GM18507 (cell line): ENCODE data around the gene COG2.

Experiments used
- DNase-seq: peaks from one replicate; pipeline ENCODE4 v3.0.0; 2011; ENCODE audit warnings: low read depth; ENCODE audit not compliant: insufficient read length; ENCODE audit errors: extremely low spot score
- FAIRE-seq: peaks from 2 replicates; lab custom pipeline; 2011; peaks lifted over from hg19 to GRCh38; lab: Jason Lieb, UNC

COG2 gene

GRCh38 chr1:230661976-230662375, 19.7 kb downstream of the COG2 start:
- FAIRE-seq (no peak), DNase-seq (no peak)

GRCh38 chr1:230668227-230668626, 25.9 kb downstream of the COG2 start:
- DNase-seq (no peak), FAIRE-seq (no peak)

- no peak for FAIRE-seq
These were observed 27.3 kb downstream of the COG2 start for GRCh38 chr1:230669543-230669942.

GRCh38 chr1:230674581-230674980, 32.3 kb downstream of the COG2 start:
- FAIRE-seq, result no peak
- no peak for DNase-seq

More at GRCh38 chr1:230669543-230669942, 27.3 kb downstream of the COG2 start:
- DNase-seq, result no peak

- FAIRE-seq, result no peak
- DNase-seq, result no peak
These were observed 34.9 kb downstream of the COG2 start for GRCh38 chr1:230677200-230677599.

- FAIRE-seq (no peak), DNase-seq (no peak)
These were observed 36.9 kb downstream of the COG2 start for GRCh38 chr1:230679192-230679591.

GRCh38 chr1:230679825-230680224, 37.5 kb downstream of the COG2 start:
- FAIRE-seq (no peak), DNase-seq (no peak)

GRCh38 chr1:230680300-230681025, 38.2 kb downstream of the COG2 start:
- FAIRE-seq, result no peak
- no peak for DNase-seq

DNA sequence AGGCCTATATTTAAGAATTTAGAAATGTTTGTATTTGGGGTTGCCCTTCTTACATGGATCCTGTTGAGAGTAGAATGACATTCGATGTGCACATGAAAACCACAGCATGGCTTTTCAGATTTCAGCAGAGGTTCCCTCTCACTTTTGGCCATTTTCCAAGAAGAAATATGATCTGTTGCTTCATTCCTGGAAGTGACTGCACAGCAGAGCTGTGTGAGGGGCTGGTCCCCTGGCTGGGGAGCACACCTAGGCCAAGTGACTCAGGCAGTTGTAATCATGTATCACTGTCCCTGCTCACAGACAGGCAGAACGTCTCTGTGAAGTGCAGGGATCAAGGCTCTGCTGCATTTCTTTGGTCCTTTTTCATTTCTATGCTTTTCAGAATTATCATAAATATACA, 39.3 kb downstream of the COG2 start:
- FAIRE-seq (no peak), DNase-seq (no peak)

DNA sequence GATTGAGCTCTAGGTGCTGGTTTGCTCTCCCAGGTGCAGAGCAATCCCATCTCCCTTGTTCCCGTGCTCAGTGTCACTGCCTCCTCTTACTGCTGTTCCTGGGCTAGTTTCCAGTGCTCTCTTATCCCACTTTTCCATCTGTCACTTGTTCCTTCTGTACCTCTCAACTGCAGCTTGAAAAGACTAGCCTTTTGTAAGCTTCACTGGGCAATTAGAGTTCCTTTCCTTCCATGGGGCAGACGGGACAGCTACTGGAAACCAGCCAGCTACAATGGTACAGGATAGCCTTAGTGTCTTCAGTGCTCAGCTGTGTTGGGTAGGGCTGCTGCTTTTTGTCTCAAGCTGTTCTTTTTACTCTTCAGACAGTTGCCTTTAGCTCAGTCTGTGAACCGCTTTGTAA, 40.0 kb downstream of the COG2 start:
- FAIRE-seq, result no peak
- DNase-seq, result no peak

GRCh38 chr1:230682882-230683610, 40.8 kb downstream of the COG2 start:
- DNase-seq, result no peak
- FAIRE-seq, result no peak

DNA sequence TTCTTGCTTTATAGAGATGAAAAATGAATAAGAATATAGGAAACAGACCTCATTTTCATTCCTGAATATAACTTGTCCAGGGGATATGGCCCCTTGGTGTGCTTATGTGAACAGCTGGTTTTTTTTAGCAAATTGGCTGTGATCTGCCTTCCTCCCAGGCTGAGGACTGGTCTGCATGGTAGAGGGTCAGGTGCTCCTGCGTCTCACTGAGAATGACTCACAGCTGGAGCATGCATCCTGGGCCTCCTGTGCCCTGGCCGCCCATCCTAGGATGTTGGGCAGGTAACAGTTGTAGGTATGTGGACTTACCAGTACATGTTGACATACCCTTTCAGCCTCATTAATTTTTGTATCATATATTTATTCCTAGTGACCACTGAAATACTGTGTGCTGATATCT, 41.9 kb downstream of the COG2 start:
- FAIRE-seq, result no peak

GRCh38 chr1:230684998-230685397, 42.7 kb downstream of the COG2 start:
- no peak for FAIRE-seq

More for the DNA sequence above, 41.9 kb downstream of the COG2 start:
- no peak for DNase-seq

DNA sequence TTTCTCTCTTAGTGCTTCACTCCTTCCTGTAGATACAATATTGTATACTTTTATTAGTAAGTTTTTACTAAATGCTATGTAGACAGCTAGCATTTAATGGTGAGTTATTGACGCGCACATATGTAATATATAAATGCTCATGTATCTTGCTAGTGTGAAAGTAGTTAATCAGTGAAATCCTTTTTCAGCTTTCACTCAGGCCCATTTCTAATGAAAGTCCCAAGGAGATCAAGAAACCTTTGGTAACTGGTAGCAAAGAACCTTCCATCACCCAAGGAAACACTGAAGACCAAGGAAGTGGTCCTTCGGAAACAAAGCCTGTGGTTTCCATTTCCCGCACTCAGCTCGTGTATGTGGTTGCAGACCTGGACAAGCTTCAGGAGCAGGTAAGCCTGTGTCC, 44.5 kb downstream of the COG2 start:
- no peak for DNase-seq
- FAIRE-seq, result no peak

More at GRCh38 chr1:230684998-230685397, 42.7 kb downstream of the COG2 start:
- DNase-seq, result no peak

DNA sequence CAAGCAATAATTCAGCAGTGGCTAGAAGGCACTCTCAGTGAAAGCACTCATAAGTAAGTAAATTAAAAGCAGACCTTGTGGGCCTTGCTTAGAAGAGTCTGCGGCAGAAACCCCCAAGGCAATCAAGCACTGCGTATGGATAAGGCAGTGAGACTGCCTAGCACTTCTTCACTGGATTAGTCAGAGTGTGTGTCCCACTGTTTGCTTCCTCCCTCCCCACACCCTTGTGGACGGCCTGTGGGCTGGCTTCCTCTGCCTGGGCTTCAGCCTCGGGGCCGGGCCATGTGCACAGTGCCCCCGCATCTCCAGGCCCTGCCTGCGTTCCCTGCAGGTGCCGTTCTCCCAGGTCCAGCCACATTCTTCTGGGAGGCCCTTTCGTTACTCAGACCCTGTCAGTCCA, 47.8 kb downstream of the COG2 start:
- FAIRE-seq (no peak), DNase-seq (no peak)

DNA sequence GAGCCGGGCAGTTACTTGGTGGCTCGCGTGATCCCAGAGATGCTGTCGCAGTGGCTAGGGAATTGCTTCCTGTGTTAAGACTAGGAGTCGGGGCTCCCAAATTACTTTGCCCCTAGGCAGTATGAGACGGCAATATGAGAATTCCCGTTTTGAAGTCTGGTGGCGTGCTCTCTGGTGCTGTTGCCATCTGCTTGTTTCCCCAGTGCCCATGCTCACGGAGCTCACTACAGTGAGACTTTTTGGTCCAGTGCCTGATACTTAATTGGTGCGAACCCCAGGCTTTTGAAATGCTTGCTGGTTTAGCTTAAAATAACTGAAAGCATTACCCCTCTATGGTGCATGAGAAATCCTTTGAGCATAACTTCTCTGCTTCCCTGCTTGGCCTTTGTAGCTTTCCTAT, 49.3 kb downstream of the COG2 start:
- DNase-seq (no peak), FAIRE-seq (no peak)

DNA sequence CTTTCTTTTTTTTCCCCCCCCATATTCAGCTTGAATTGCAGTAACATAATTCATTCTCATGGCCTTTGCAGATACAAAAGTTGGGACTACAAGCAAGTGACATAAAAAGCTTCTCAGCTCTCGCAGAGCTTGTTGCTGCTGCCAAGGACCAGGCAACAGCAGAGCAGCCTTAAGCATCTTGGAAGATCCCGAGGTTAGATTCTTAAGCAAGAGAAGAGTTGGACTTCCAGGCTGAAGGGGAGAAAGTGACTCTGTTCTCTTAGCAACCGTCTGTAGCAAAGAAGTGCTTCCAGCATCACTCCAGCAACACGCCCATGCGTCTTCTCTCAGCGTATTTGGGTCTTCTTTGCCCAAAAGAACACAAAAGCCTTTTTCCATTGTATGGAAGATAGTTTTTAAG, 50.9 kb downstream of the COG2 start:
- FAIRE-seq (no peak), DNase-seq (no peak)

DNA sequence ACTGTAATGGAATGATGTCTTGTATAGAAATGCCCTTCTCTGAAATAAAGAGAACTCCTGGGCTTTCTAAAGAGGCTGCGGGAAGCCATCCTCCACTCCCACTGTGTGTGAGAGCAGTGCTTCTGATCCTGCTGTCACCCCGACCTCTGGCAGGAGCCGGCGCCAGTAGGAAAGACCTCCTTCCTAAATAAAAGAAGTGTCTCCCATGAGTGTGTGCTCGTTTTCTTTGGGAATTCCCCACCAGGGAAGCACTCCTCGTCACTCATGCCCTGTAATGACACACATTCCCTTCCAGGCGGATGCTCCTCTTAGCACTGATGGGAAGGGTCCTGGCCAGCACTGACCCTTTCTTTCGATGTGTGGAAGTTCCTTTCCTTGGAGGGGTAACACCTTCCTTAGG, 51.5 kb downstream of the COG2 start:
- no peak for FAIRE-seq

GRCh38 chr1:230694464-230694863, 52.2 kb downstream of the COG2 start:
- no peak for DNase-seq
- no peak for FAIRE-seq

More for the DNA sequence above, 51.5 kb downstream of the COG2 start:
- no peak for DNase-seq

DNA sequence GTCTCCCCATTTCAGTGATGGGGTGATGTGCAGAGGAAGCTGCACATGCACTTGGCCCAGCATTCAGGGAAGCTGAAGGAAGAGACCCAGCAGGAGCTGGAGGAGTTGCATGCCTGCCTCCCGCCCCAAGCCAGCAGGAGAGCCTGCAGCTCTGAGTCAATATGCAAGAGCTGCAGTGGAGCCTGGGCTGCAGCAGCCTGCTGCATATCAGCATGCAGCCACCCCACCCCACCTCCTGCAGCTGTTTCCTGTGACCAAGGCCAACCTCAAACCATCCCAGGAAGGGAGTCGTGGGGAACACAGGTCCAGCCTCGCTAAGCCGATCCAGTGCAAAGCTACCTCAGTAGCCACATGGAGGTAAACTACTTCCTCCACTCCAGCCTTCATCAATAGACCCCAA, 52.7 kb downstream of the COG2 start:
- no peak for DNase-seq
- FAIRE-seq, result no peak

DNA sequence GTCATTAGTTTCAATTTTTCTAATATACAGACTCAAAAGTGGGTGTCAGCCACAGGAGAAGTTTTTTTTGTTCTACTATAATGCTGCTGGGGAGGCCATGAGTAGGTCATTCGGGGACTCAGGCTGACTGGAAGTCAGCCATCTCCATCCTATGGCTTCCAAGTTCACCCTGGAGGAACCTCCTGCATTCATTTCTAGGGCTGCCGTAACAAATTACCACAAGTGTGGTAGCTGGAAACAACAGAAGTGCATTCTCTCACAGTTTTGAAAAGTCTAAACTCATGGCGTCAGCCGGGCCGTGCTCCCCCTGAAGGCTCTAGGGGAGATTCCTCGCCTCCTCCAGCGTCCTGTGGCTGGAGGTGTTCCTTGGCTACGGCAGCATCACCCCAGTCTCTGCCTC, 53.9 kb downstream of the COG2 start:
- DNase-seq, result no peak
- FAIRE-seq, result no peak
